ENCODE data around the gene MTURN. TPM values are rescaled to one million over a fixed set of nuclear protein-coding genes. Genes with fewer than 3 reads are reported as not detected.
A peak's percentile ranks its signal among the peaks of the same experiment; 100 is the strongest.

MTURN gene
- polyA plus RNA-seq, 2 of the 4 experiments (the other 2 are of a cell fraction), result 2.3 to 2.5 TPM

- Histone ChIP-seq H3K4me1 (no peaks in the 10 kb centered on the region), H3K4me3 (no peak overlapping the region), H3K4me2 (no peak overlapping the region), H3K9me3 (no peaks in the 10 kb centered on the region), H3K27ac (no peak overlapping the region)
- ChIA-PET CTCF (no interaction called here), POLR2A (no interaction called here)
- peak; percentile 46 for FAIRE-seq
- WGBS (ENCODE audit: missing lambda C conversion rate), result 65% methylated on average over 3 of the region's 3 CpGs
- no peak for DNase-seq (ENCODE audit: low read depth in 1 of 2, low spot score in 1 of 2)
- TF ChIP-seq ZNF302 (CRISPR knock-in tag; IDR thresholded peaks at IDR 0.05), result no peak
- ATAC-seq, result no peak
These were observed 32.5 kb upstream of the MTURN start for GRCh38 chr7:30102281-30102680.

DNA sequence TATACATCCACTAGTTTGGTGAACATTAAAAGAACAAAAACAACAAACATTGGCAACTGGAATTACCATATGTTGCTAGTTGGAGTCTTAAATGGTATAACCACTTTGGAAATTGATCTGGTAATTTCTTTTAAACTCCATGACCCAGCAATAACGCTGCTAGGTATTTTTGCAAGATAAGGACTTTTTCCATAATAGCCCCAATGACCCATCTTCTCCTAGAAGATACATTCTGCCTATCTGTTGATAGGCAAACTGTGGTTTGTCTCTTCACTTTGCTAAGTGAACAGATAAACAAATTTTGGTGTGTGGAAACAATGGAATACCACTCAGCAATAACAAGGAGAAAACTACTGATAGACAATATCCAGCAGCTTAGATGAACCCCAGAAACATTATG, 30.6 kb upstream of the MTURN start:
- no peaks in the 10 kb centered on the region for H3K4me1 ChIP-seq
- DNase-seq (ENCODE audit: low read depth in 1 of 2, low spot score in 1 of 2), result no peak
- no peak overlapping the region for H3K4me3 ChIP-seq
- TF ChIP-seq MAFK (IDR thresholded peaks at IDR 0.05; ENCODE audit: partially characterized antibody), result peak; percentile 74
- no peak for TF ChIP-seq RAD21 (conservative IDR thresholded peaks at IDR 0.05 in 1 of 2, IDR thresholded peaks at IDR 0.05 in 1 of 2)
- TF ChIP-seq NR3C1 (IDR thresholded peaks at IDR 0.05), result no peak
- no peak for TF ChIP-seq POLR2AphosphoS2 (conservative IDR thresholded peaks at IDR 0.05; ENCODE audit: low read length)
- TF ChIP-seq CBX2 (IDR thresholded peaks at IDR 0.05; ENCODE audit: borderline replicate concordance, low read depth), result no peak
- no peak for TF ChIP-seq EP300 (IDR thresholded peaks at IDR 0.05)
- TF ChIP-seq ZNF302 (CRISPR knock-in tag; IDR thresholded peaks at IDR 0.05), result no peak
- ChIA-PET CTCF (no interaction called here), POLR2A (interaction anchor here (0.6 kb wide), 1 partner anchor 13 kb away, joined by 5 read pairs; no protein-coding TSS in a partner anchor)
- H3K27ac ChIP-seq, result no peak overlapping the region
- no peak overlapping the region for H3K4me2 ChIP-seq
- ATAC-seq, result no peak
- WGBS (ENCODE audit: missing lambda C conversion rate), result 86% methylated on average over 1 of the region's 1 CpG
- H3K9me3 ChIP-seq, result 0 out of 3 replicates have a peak, but pooled peaks cover 3% of the 10 kb centered on the region
- no peak for FAIRE-seq

GRCh38 chr7:30112103-30112713, 22.6 kb upstream of the MTURN start:
- Histone ChIP-seq H3K4me2 (no peak overlapping the region), H3K4me1 (no peaks in the 10 kb centered on the region), H3K4me3 (no peak overlapping the region), H3K27ac (no peak overlapping the region), H3K9me3 (peaks cover 24% of the 10 kb centered on the region; the same call in 2 of the 3 replicates)
- CTCF ChIA-PET, result no interaction called here
- no peak for TF ChIP-seq ATOH8 (CRISPR knock-in tag; IDR thresholded peaks at IDR 0.05; ENCODE audit: low read depth)
- TF ChIP-seq MAFK (IDR thresholded peaks at IDR 0.05; ENCODE audit: partially characterized antibody), result peak; percentile 96
- FAIRE-seq (no peak), ATAC-seq (no peak), DNase-seq (ENCODE audit: low read depth in 1 of 2, low spot score in 1 of 2) (no peak)
- WGBS (ENCODE audit: missing lambda C conversion rate), result 64% methylated on average over 5 of the region's 5 CpGs
- POLR2A ChIA-PET, result no interaction called here

DNA sequence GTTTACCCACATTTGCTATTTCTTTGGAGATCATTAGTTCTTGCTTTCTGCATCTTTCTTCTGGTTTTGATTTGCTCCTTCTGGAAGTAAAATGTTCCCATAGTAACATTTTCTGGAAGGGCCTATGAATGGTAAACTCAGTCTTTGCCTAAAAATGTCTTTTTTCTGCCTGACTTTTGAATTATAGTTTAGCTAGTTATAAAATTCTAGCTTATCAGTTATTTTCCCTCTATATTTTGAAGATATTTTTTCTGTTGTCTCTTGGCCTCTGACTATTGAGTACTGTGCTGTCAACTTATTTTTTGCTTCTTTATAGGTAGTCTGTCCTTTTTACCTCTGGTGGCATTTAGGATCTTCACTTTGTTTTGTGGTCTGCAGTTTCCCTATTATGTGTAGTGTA, 21.6 kb upstream of the MTURN start:
- H3K4me2 ChIP-seq, result no peak overlapping the region
- H3K4me1 ChIP-seq, result no peaks in the 10 kb centered on the region
- DNase-seq (ENCODE audit: low read depth in 1 of 2, low spot score in 1 of 2) (no peak), FAIRE-seq (no peak), ATAC-seq (no peak)
- H3K9me3 ChIP-seq, result peaks cover 24% of the 10 kb centered on the region; the same call in 2 of the 3 replicates
- no peak overlapping the region for H3K4me3 ChIP-seq
- no peak for TF ChIP-seq ZC3H11A (IDR thresholded peaks at IDR 0.05)
- no peak for TF ChIP-seq HDAC2 (IDR thresholded peaks at IDR 0.05)
- no peak for TF ChIP-seq CBX2 (IDR thresholded peaks at IDR 0.05; ENCODE audit: borderline replicate concordance, low read depth)
- no peak for TF ChIP-seq JUNB (IDR thresholded peaks at IDR 0.05)
- no peak for TF ChIP-seq CHD2 (IDR thresholded peaks at IDR 0.05; ENCODE audit: low read length, partially characterized antibody)
- no peak for TF ChIP-seq FOSL2 (IDR thresholded peaks at IDR 0.05)
- no peak for TF ChIP-seq FOSL2 (CRISPR knock-in tag; IDR thresholded peaks at IDR 0.05)
- TF ChIP-seq MAX (IDR thresholded peaks at IDR 0.05), result no peak
- H3K27ac ChIP-seq, result no peak overlapping the region
- CTCF ChIA-PET, result interaction anchor here (1.6 kb wide), 2 partner anchors 13 to 51 kb away, joined by 3 read pairs; no protein-coding TSS in a partner anchor
- POLR2A ChIA-PET, result no interaction called here

- CTCF ChIA-PET, result interaction anchor here (1.4 to 1.6 kb wide), 3 partner anchors 15 to 53 kb away, joined by 3 read pairs; no protein-coding TSS in a partner anchor
- WGBS (ENCODE audit: missing lambda C conversion rate), result 56% methylated on average over 3 of the region's 3 CpGs
- POLR2A ChIA-PET, result no interaction called here
These were observed 20.1 kb upstream of the MTURN start for GRCh38 chr7:30114536-30115238.

More at GRCh38 chr7:30114536-30115238, 20.1 kb upstream of the MTURN start:
- Histone ChIP-seq H3K4me2 (no peak overlapping the region), H3K9me3 (peaks cover 20% of the 10 kb centered on the region; the same call in 2 of the 3 replicates), H3K4me1 (no peaks in the 10 kb centered on the region), H3K27ac (no peak overlapping the region), H3K4me3 (no peak overlapping the region)
- no peak for FAIRE-seq
- no peak for DNase-seq (ENCODE audit: low read depth in 1 of 2, low spot score in 1 of 2)
- no peak for ATAC-seq
- TF ChIP-seq MAX (IDR thresholded peaks at IDR 0.05) (no peak), RFX5 (IDR thresholded peaks at IDR 0.05) (no peak), RAD21 (conservative IDR thresholded peaks at IDR 0.05 in 1 of 2, IDR thresholded peaks at IDR 0.05 in 1 of 2) (no peak), ZC3H11A (IDR thresholded peaks at IDR 0.05) (no peak), MAFK (IDR thresholded peaks at IDR 0.05; ENCODE audit: partially characterized antibody) (no peak), FOSL2 (IDR thresholded peaks at IDR 0.05) (no peak), FOSL2 (CRISPR knock-in tag; IDR thresholded peaks at IDR 0.05) (no peak)
- TF ChIP-seq, protein P1, sequence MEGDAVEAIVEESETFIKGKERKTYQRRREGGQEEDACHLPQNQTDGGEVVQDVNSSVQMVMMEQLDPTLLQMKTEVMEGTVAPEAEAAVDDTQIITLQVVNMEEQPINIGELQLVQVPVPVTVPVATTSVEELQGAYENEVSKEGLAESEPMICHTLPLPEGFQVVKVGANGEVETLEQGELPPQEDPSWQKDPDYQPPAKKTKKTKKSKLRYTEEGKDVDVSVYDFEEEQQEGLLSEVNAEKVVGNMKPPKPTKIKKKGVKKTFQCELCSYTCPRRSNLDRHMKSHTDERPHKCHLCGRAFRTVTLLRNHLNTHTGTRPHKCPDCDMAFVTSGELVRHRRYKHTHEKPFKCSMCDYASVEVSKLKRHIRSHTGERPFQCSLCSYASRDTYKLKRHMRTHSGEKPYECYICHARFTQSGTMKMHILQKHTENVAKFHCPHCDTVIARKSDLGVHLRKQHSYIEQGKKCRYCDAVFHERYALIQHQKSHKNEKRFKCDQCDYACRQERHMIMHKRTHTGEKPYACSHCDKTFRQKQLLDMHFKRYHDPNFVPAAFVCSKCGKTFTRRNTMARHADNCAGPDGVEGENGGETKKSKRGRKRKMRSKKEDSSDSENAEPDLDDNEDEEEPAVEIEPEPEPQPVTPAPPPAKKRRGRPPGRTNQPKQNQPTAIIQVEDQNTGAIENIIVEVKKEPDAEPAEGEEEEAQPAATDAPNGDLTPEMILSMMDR (IDR thresholded peaks at IDR 0.05), result no peak
